ENCODE data around the gene MRPL53.

The MRPL53 gene

GRCh38 chr2:74424995-74425406, 47.5 kb downstream of the MRPL53 start:
- no peak for DNase-seq

- no peak for DNase-seq
Observed at GRCh38 chr2:74424139-74424992, 48.1 kb downstream of the MRPL53 start.

- DNase-seq, result no peak
Observed at GRCh38 chr2:74423231-74424095, 49.0 kb downstream of the MRPL53 start.
